Motor neuron (in vitro differentiated cells): Measurements from ENCODE around the gene MFAP5. TPM values are rescaled to one million over a fixed set of nuclear protein-coding genes. Genes with fewer than 3 reads are reported as not detected.

Experiments
- ATAC-seq, 8 experiments: fragments of 200-7000 bp; cut with Tn5 transposase; replicated peaks in 6 of 8; 2 replicates each; pipeline ENCODE4 v1.8.0; 2021; ENCODE audit warnings: mild to moderate bottlenecking in 8 of 8, moderate library complexity in 8 of 8
- H3K27ac ChIP-seq, 2 donors: fragments of 250-450 bp; sonication (Bioruptor Pico); 2 replicates each; pipeline ENCODE4 v1.9.0; 2021; ENCODE audit warnings: antibody characterized with exemption in 2 of 2, mild to moderate bottlenecking in 2 of 2, moderate library complexity in 1 of 2
- H3K4me1 ChIP-seq, 2 donors: fragments of 250-450 bp; sonication (Bioruptor Pico); replicated peaks in 1 of 2; 2 replicates each; pipeline ENCODE4 v1.6.1; 2021; ENCODE audit warnings: antibody characterized with exemption in 2 of 2, mild to moderate bottlenecking in 2 of 2, moderate library complexity in 1 of 2
- H3K4me3 ChIP-seq, 5 donors: fragments of 250-450 bp; sonication (Bioruptor Pico); 2 replicates each; pipeline ENCODE4 v1.9.0; 2021; ENCODE audit warnings: antibody characterized with exemption in 5 of 5, mild to moderate bottlenecking in 5 of 5, moderate library complexity in 4 of 5
- WGBS, 10 experiments: fragments of 450-650 bp; shearing (Covaris generic); methylation state at CpG; one replicate each; pipeline ENCODE4 v1.0.0; 2022; 5-methylcytosine and 5-hydroxymethylcytosine counted together
- in situ Hi-C, 9 experiments: fragments of 400-800 bp; cut with MboI; loops; one replicate each; pipeline ENCODE4 v1.15.0; 2021; ENCODE audit warnings: low sequenced_read_pairs in 9 of 9, low pct_unique_long_range_greater_than_20kb in 2 of 9; ENCODE audit not compliant: unreplicated experiment in 9 of 9
- total RNA-seq, 8 experiments: library from RNA; unstranded; fragments of 300-600 nt; gene quantifications; 2 replicates each; pipeline versions ENCODE4 v1.2.3 to v1.2.4, GENCODE V29; 2022

Gene MFAP5
- total RNA-seq, 8 experiments from 2014 or later = 0.66 to 1.9 (median 0.81) TPM; not detected in 3

DNA sequence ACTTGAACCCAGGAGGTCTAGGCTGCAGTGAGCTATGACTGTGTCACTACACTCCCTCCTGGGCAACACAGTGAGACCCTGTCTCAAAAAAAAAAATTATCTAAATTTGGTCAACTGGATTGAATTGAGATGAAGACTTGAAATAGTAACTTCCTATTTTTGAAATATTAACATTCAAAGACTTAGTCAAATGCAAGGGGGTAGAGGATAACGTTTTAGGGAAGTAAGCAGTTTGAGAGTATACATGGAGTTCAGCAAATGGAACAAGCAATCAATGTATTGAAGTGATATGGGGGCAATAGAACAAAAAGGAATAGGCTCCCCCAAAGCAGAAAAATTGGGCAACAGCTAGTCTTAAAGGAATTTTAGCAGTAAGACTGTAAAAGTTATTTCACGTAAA is 4.6 kb upstream of the MFAP5 start:
- H3K4me3 ChIP-seq = no peak overlapping the region
- in situ Hi-C loops = loop anchor here in 2 of 9 experiments (25.0 kb wide), 2 partner anchors 220 to 370 kb away; no protein-coding TSS in a partner anchor
- no peak for ATAC-seq
- no peaks in the 10 kb centered on the region for H3K4me1 ChIP-seq
- H3K27ac ChIP-seq = no peak overlapping the region
- 25 to 100% (median 69%) methylated on average over 1 to 2 of the region's 2 CpGs; no CpG with 5 or more reads in 1 of the 10 experiments for WGBS, 10 experiments

DNA sequence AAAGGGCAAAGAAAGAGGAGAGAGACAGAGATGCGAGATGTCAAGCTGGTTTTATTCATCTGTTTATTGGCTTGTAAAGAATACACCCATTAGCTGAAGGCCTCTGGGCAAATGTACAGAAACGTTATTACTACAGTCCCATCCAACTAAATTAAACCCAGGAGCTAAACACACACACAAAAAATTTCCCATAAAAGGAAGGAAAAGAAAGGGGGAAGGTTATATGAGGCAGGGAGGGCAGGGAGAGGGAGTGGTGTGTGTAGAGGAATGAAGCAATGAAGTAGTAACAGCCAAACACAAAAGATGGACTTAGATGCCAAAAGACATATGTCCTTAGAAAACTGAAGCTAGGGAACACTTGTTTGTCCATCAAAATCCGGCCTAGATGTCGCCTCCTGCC is 3.1 kb upstream of the MFAP5 start:
- 0 to 96% (median 71%) methylated on average over 2 to 4 of the region's 4 CpGs for WGBS, 10 experiments
- no peak for ATAC-seq
- in situ Hi-C loops = loop anchor here in 2 of 9 experiments (25.0 kb wide), 2 partner anchors 222 to 372 kb away; no protein-coding TSS in a partner anchor
- H3K4me1 ChIP-seq = no peaks in the 10 kb centered on the region
- H3K4me3 ChIP-seq = no peak overlapping the region
- H3K27ac ChIP-seq = no peak overlapping the region

- H3K4me3 ChIP-seq = no peak overlapping the region
- H3K27ac ChIP-seq = no peak overlapping the region
- peak in 2 of 8 experiments; percentile 30 to 43 for ATAC-seq
- H3K4me1 ChIP-seq = no peaks in the 10 kb centered on the region
- in situ Hi-C loops = loop anchor here in 2 of 9 experiments (25.0 kb wide), 2 partner anchors 223 to 373 kb away; no protein-coding TSS in a partner anchor
- WGBS, 10 experiments = 12 to 100% (median 85%) methylated on average over 1 to 5 of the region's 5 CpGs; no CpG with 5 or more reads in 1 of the 10 experiments
Observed at GRCh38 chr12:8664228-8664913, 1.7 kb upstream of the MFAP5 start.

DNA sequence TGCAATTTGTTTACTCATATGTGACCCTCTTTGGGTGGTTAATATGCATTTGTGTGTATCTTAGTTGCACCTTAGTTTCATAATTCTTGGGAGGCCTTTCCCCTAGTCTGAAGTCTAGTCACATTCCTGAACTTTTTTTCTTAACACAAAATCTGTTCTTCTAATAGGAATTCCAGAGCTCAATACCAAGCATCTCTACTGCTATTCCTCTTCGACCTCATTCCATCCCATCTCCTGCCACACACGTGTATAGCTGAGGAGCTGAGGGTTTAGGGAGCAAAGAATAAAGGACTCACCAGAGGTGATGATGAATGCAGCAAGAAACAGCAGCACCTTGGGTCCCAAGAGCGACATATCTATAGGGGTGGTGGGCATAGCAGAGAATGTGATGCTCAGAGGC is 875 bp downstream of the MFAP5 start:
- H3K27ac ChIP-seq = no peak overlapping the region

DNA sequence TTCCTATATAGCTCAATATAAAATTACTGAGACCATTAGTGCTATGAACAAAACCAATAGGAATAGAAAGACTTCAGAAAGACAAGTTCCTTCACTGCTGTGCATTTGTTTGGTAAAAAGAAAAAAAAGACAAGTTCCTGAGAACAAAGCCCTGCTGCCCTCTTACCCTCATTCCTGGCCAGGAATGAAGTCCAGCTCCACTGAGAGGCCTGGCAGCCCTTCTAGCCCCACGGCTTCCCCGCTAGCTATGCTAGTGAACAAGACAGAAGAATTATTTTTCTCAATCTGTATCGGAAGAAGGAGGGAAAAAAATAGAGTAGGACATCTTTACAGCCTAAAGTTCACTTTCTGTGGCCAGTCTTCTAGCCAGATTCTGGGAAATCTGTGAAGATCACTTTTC is 1.6 kb downstream of the MFAP5 start:
- WGBS, 10 experiments = 6 to 92% (median 62%) methylated on average over 1 to 3 of the region's 3 CpGs; no CpG with 5 or more reads in 3 of the 10 experiments
- Histone ChIP-seq H3K27ac (no peak overlapping the region), H3K4me1 (no peaks in the 10 kb centered on the region), H3K4me3 (no peak overlapping the region)
- no peak for ATAC-seq
- in situ Hi-C loops = loop anchor here in 2 of 9 experiments (25.0 kb wide), 2 partner anchors 226 to 376 kb away; no protein-coding TSS in a partner anchor

More for the DNA sequence above, 875 bp downstream of the MFAP5 start:
- WGBS, 10 experiments = 20 to 100% (median 68%) methylated on average over 1 to 2 of the region's 3 CpGs; no CpG with 5 or more reads in 5 of the 10 experiments
- ATAC-seq = no peak
- H3K4me3 ChIP-seq = no peak overlapping the region
- in situ Hi-C loops = loop anchor here in 2 of 9 experiments (25.0 kb wide), 2 partner anchors 226 to 376 kb away; no protein-coding TSS in a partner anchor
- H3K4me1 ChIP-seq = no peaks in the 10 kb centered on the region

- no peak overlapping the region for H3K27ac ChIP-seq
- ATAC-seq = peak in 1 of 8 experiments; percentile 21
- no peaks in the 10 kb centered on the region for H3K4me1 ChIP-seq
- WGBS, 10 experiments = 0 to 60% (median 29%) methylated on average over 1 of the region's 1 CpG; no CpG with 5 or more reads in 3 of the 10 experiments
- no peak overlapping the region for H3K4me3 ChIP-seq
- in situ Hi-C loops = loop anchor here in 3 of 9 experiments (10.0 to 25.0 kb wide), 3 partner anchors 229 to 386 kb away; no protein-coding TSS in a partner anchor
Observed at GRCh38 chr12:8658346-8658745, 4.3 kb downstream of the MFAP5 start.

DNA sequence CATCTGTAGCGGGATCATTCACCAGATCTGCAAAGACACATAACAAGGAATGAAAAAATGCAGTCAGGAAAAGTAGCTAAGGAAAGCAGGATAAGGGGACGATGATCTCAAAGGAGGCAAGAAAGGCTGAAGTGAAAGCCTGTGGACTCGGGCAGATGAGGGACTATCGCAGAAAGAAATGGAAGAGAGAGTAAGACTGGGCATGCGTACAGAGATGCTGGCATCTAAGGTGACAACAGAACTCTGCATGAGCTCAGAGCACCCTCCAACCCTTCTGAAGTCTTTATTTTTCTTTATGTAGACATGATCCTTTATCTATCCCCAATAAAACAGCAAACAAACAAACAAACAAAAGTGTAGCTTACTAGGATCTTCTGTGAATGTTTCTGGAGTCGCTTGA is 7.2 kb downstream of the MFAP5 start:
- H3K27ac ChIP-seq = no peak overlapping the region
- no peak overlapping the region for H3K4me3 ChIP-seq
- no peak for ATAC-seq
- H3K4me1 ChIP-seq = no peaks in the 10 kb centered on the region
- in situ Hi-C loops = loop anchor here in 3 of 9 experiments (10.0 to 25.0 kb wide), 3 partner anchors 232 to 389 kb away; no protein-coding TSS in a partner anchor
- WGBS, 10 experiments = 51 to 100% (median 88%) methylated on average over 1 to 6 of the region's 6 CpGs

DNA sequence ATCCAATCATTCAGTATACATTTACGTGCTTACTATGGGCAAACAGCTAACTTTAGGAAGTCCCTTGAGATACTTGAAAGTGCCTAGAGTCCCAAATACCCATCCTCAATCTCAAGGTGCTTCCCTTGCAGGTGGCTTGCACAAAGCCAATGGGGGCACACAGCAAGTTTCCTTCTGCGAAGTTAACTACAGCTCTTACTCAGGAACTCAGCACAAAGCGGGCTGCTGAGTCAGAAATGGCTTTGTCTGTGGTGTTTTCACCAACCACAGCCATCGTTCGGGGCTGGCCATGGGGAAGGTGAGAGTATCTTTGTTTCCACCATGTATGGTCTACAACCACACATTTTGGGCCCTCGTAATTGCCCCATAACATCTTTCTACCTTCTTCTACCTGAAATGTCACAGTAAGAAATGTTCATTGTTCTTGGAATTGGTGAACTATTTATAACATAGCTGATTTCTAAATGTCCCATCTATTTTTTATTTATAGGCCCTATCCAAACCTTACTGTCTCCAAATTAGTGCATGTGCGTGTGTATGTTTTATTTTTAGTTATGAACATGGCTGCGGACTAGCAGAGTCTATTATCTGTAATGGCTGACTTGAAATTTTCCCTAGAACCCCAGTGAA is 13.9 kb downstream of the MFAP5 start:
- 45 to 100% (median 81%) methylated on average over 1 to 7 of the region's 8 CpGs for WGBS, 10 experiments
- H3K4me3 ChIP-seq = no peak overlapping the region
- ATAC-seq = no peak
- H3K27ac ChIP-seq = no peak overlapping the region
- no peaks in the 10 kb centered on the region for H3K4me1 ChIP-seq
- in situ Hi-C loops = no loop called here

GRCh38 chr12:8647968-8648367 is 14.7 kb downstream of the MFAP5 start:
- Histone ChIP-seq H3K27ac (no peak overlapping the region), H3K4me3 (no peak overlapping the region), H3K4me1 (no peaks in the 10 kb centered on the region)
- no peak for ATAC-seq
- 67 to 100% (median 87%) methylated on average over 1 to 5 of the region's 5 CpGs; no CpG with 5 or more reads in 2 of the 10 experiments for WGBS, 10 experiments
- in situ Hi-C loops = no loop called here

DNA sequence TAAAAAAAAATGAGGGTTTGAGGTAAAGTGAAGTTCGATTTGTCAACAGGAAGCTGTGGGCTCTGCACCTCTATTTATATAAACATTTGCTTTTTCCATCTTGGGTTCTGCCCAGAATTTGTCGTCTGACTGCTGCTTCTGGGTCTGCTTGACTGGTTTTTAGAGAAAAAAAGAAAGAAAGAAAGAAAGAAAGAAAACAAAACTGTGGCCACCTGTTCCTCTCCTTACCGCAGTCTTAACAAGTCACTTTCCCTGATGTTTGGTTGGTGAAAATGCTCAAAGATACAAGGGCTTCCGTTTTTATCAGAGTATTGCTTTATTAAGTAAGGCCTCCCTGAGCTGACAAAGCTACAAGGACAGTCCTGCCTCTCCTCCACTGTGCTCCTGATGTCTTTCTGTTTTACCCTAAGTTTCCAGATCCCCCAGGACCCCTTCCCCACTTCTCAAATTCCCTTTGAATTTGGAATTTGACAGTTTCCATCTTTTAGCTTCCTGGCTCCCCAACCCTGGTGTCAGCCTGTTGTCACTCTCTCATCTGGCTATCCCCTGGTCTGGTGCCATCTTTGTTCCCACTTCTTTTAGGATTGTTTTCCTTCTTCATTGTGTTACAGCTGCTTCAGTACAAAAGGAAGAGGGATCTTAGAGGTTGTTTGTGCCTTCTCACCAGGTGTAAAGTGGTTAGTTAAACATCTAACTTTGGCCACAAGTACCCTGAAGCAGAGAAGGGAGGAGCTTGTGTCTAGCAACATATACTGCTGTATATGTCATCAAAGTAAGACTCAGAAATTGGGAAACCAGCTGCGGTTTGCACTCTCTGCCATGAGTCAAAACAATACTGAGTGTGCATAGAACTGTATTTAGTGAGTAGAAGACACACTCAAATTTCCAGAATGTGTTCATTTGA is 18.0 kb downstream of the MFAP5 start:
- H3K4me3 ChIP-seq = no peak overlapping the region
- H3K4me1 ChIP-seq = no peaks in the 10 kb centered on the region
- no peak for ATAC-seq
- in situ Hi-C loops = no loop called here
- 34 to 100% (median 74%) methylated on average over 1 to 5 of the region's 5 CpGs for WGBS, 10 experiments
- no peak overlapping the region for H3K27ac ChIP-seq

DNA sequence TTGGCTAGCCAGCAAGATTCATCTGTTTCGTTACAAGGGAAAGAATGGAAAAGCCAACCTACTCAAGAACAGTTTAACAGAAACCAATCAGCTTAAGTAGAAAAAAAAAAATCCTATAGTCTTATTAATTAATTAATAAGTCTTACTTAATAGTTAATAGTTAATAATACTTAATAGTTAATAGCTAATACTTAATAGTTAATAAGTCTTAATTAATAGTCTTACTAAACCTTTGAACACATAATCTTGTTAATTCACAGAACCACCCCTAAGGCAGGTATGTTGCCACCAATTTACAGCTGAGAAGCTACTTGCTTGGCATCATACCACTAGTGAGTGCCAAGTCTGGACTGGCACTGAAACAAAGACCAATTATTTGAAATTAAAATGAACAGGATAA is 19.9 kb downstream of the MFAP5 start:
- no peaks in the 10 kb centered on the region for H3K4me1 ChIP-seq
- no peak for ATAC-seq
- in situ Hi-C loops = no loop called here
- H3K27ac ChIP-seq = no peak overlapping the region
- H3K4me3 ChIP-seq = no peak overlapping the region
- 63 to 100% (median 86%) methylated on average over 1 of the region's 1 CpG; no CpG with 5 or more reads in 3 of the 10 experiments for WGBS, 10 experiments

GRCh38 chr12:8639936-8640335 is 22.7 kb downstream of the MFAP5 start:
- H3K27ac ChIP-seq = no peak overlapping the region
- no peaks in the 10 kb centered on the region for H3K4me1 ChIP-seq
- no peak overlapping the region for H3K4me3 ChIP-seq
- WGBS, 10 experiments = 83 to 100% (median 96%) methylated on average over 1 to 2 of the region's 2 CpGs; no CpG with 5 or more reads in 6 of the 10 experiments
- in situ Hi-C loops = no loop called here
- ATAC-seq = no peak
